Caco-2 (cell line): ENCODE data around the gene PTPN9. TPM values are rescaled to one million over a fixed set of nuclear protein-coding genes. Genes with fewer than 3 reads are reported as not detected.

Source experiments
- BruUV-seq: library from RNA; stranded (reverse); fragments of 400-500 nt; replicated peaks from 2 replicates; lab custom pipeline; 2021; lab: Mats Ljungman, UMichigan
- CTCF ChIA-PET: fragments of 300-600 bp; sonication (Branson Sonifier 250); formaldehyde crosslinking; loops from one replicate; lab custom pipeline; 2022; ENCODE audit warnings: antibody characterized with exemption; lab: Charles Lee
- POLR2A ChIA-PET: fragments of 300-600 bp; sonication (Branson Sonifier 250); formaldehyde crosslinking; loops from one replicate; lab custom pipeline; 2022; ENCODE audit warnings: antibody characterized with exemption; lab: Charles Lee
- DNase-seq, 2 experiments: peaks; one replicate each; pipeline versions ENCODE4 v3.0.0 to v3.0.0-alpha.2; 2020 to 2022
- H3K27me3 ChIP-seq: replicated peaks from 2 replicates; pipeline ENCODE4 v1.6.0; 2011; ENCODE audit warnings: low read length; ENCODE audit not compliant: control insufficient read depth, insufficient read depth
- H3K36me3 ChIP-seq: 2 replicates; pipeline ENCODE4 v1.5.1; 2011; ENCODE audit warnings: low read length; ENCODE audit not compliant: control insufficient read depth, insufficient read depth
- H3K4me1 ChIP-seq: fragments of 250-450 bp; sonication (Bioruptor Pico); 2 replicates; pipeline ENCODE4 v1.5.1; 2020; ENCODE audit warnings: mild to moderate bottlenecking
- H3K4me3 ChIP-seq: 2 replicates; pipeline ENCODE4 v1.5.1; 2011; ENCODE audit warnings: low read depth, mild to moderate bottlenecking, control low read depth, low read length
- H3K9me3 ChIP-seq: fragments of 250-450 bp; sonication (Bioruptor Pico); 2 replicates; pipeline ENCODE4 v1.5.1; 2020; ENCODE audit warnings: mild to moderate bottlenecking, moderate library complexity
- H3K27ac Mint-ChIP-seq: one replicate; pipeline ENCODE4 v1.8.0; 2022; ENCODE audit warnings: mixed read lengths; ENCODE audit not compliant: unreplicated experiment
- H3K27me3 Mint-ChIP-seq: one replicate; pipeline ENCODE4 v1.8.0; 2022; ENCODE audit warnings: mixed read lengths; ENCODE audit not compliant: insufficient read depth, unreplicated experiment
- H3K36me3 Mint-ChIP-seq: one replicate; pipeline ENCODE4 v1.8.0; 2022; ENCODE audit warnings: mild to moderate bottlenecking, mixed read lengths; ENCODE audit not compliant: insufficient read depth, unreplicated experiment
- H3K4me1 Mint-ChIP-seq: one replicate; pipeline ENCODE4 v1.8.0; 2022; ENCODE audit warnings: low read depth, mixed read lengths; ENCODE audit not compliant: unreplicated experiment
- H3K4me3 Mint-ChIP-seq: one replicate; pipeline ENCODE4 v1.8.0; 2022; ENCODE audit warnings: mild to moderate bottlenecking, moderate library complexity, mixed read lengths; ENCODE audit not compliant: unreplicated experiment
- H3K9me3 Mint-ChIP-seq: one replicate; pipeline ENCODE4 v1.8.0; 2022; ENCODE audit warnings: mixed read lengths; ENCODE audit not compliant: unreplicated experiment
- CTCF ChIP-seq, 2 experiments: fragments of 200-600 bp in 1 of 2; IDR thresholded peaks; 1 replicate in 1 of 2; 2 replicates in 1 of 2; pipeline versions ENCODE4 v1.5.1 to v1.8.0; 2011 to 2022; ENCODE audit warnings: antibody characterized with exemption in 1 of 2, control low read depth in 1 of 2, inconsistent platforms in 1 of 2, low read depth in 1 of 2, low read length in 1 of 2, mild to moderate bottlenecking in 1 of 2, moderate library complexity in 1 of 2; ENCODE audit not compliant: insufficient read depth in 1 of 2, severe bottlenecking in 1 of 2, unreplicated experiment in 1 of 2
- intact Hi-C: fragments of 100-400 bp; cut with micrococcal nuclease; formaldehyde crosslinking; loops from one replicate; pipeline ENCODE4 v1.10.0; 2022; ENCODE audit not compliant: unreplicated experiment
- total RNA-seq: library from RNA; stranded (reverse); gene quantifications from 2 replicates; pipeline ENCODE4 v1.2.3, GENCODE V29; 2022

PTPN9 gene
- total RNA-seq, 1 experiment from 2014 or later = 27.7 TPM

DNA sequence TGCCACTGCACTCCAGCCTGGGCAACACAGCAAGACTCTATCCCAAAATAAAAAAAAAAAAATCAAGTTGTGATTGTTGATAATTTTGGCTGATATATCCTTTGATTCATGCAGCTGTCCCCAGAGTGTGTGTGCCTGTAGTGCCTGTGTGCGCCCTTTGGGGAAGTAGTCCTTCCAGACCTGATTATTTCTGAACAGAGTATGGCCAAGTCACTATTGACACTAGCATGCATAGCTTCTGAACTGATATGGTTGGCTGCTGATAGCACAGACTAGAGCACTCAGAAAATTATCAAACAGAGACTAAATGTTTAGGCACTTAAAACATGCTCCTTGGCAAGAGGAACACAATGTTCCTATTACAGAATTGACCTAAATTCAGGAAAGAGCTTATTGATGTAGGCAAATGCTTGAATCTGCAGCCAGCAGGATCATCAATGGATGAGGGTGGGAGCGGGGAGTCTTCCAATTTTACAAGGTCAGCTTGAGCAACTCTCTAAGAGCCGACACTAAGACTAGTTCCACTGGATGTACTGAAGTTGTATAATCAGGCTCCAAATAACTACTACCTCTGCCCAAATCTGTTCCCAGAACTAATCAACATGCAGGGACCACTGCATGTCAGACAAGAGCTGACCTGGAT, 17.7 kb upstream of the PTPN9 start:
- H3K36me3 ChIP-seq = no peaks in the 10 kb centered on the region; the same call in none of the 2 replicates
- Mint-ChIP-seq H3K27ac (no peak overlapping the region), H3K4me3 (no peak overlapping the region), H3K9me3 (no peaks in the 10 kb centered on the region), H3K27me3 (no peaks in the 10 kb centered on the region), H3K4me1 (peaks cover 25% of the 10 kb centered on the region), H3K36me3 (peaks cover 4% of the 10 kb centered on the region)
- no TSS peak for BruUV-seq
- H3K4me1 ChIP-seq = peaks cover 29% of the 10 kb centered on the region
- POLR2A ChIA-PET = interaction anchor here (0.5 to 0.7 kb wide), 2 partner anchors 42 to 155 kb away, joined by 3 to 7 read pairs; no protein-coding TSS in a partner anchor
- no peak for DNase-seq
- H3K27me3 ChIP-seq = no peaks in the 10 kb centered on the region
- H3K4me3 ChIP-seq = no peak overlapping the region
- intact Hi-C loops = no loop called here
- CTCF ChIA-PET = interaction anchor here (0.7 to 1.8 kb wide), 3 partner anchors 18 to 88 kb away, joined by 3 to 7 read pairs (median 3); partner anchors contain the start of gene PTPN9
- no peak for TF ChIP-seq CTCF (IDR thresholded peaks at IDR 0.05; ENCODE audit: insufficient read depth in 1 of 2, low read depth in 1 of 2, low read length in 1 of 2, severe bottlenecking in 1 of 2, unreplicated experiment in 1 of 2)
- no peaks in the 10 kb centered on the region for H3K9me3 ChIP-seq

- no peaks in the 10 kb centered on the region for H3K27me3 Mint-ChIP-seq
- H3K27ac Mint-ChIP-seq = no peak overlapping the region
Measured at GRCh38 chr15:75594276-75594675, 15.2 kb upstream of the PTPN9 start.

More at GRCh38 chr15:75594276-75594675, 15.2 kb upstream of the PTPN9 start:
- no peak for TF ChIP-seq CTCF (IDR thresholded peaks at IDR 0.05; ENCODE audit: insufficient read depth in 1 of 2, low read depth in 1 of 2, low read length in 1 of 2, severe bottlenecking in 1 of 2, unreplicated experiment in 1 of 2)
- Histone ChIP-seq H3K4me3 (no peak overlapping the region), H3K27me3 (no peaks in the 10 kb centered on the region), H3K36me3 (no peaks in the 10 kb centered on the region), H3K9me3 (no peaks in the 10 kb centered on the region), H3K4me1 (peaks cover 30% of the 10 kb centered on the region)
- no peaks in the 10 kb centered on the region for H3K36me3 Mint-ChIP-seq
- H3K9me3 Mint-ChIP-seq = no peaks in the 10 kb centered on the region
- POLR2A ChIA-PET = no interaction called here
- CTCF ChIA-PET = interaction anchor here (0.6 kb wide), 1 partner anchor 1019 kb away, joined by 8 read pairs; no protein-coding TSS in a partner anchor
- intact Hi-C loops = no loop called here
- no peak overlapping the region for H3K4me3 Mint-ChIP-seq
- DNase-seq = no peak
- H3K4me1 Mint-ChIP-seq = peaks cover 30% of the 10 kb centered on the region
- no TSS peak for BruUV-seq
